Measurements from ENCODE around the gene EML4. TPM values are rescaled to one million over a fixed set of nuclear protein-coding genes. Genes with fewer than 3 reads are reported as not detected.

The EML4 gene
- total and polyA plus RNA-seq, 9 of the 15 experiments (the other 6 are each of a cell fraction or from before 2014, with no cell fraction given): 14.7 to 48.3 (median 36.5) TPM

- CTCF ChIA-PET (ENCODE audit: low intra/inter-chr PET ratio): no interaction called here
- POLR2A ChIA-PET: interaction anchor here (0.6 kb wide), 1 partner anchor 333 kb away, joined by 3 read pairs; no protein-coding TSS in a partner anchor
Measured at GRCh38 chr2:42200926-42201855, 32.0 kb downstream of the EML4 start.

DNA sequence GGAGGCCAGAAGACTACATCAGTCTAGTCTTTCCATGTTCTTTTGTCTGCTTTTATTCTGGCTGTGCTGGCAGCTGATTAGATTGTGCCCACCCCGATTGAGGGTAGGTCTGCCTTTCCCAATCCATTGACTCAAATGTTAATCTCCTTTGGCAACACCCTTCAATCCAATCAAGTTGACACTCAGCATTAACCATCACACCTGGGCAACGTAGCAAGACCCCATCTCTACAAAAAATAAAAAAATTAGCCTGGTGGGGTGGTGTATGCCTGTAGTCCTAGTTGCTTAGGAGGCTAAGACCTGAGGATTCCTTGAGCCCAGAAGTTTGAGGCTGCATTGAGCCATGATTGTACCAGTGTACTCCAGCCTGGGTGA lies 33.5 kb downstream of the EML4 start:
- no peak for ATAC-seq
- ChIA-PET POLR2A (no interaction called here), CTCF (ENCODE audit: low intra/inter-chr PET ratio) (no interaction called here)
- BruUV-seq (replicated peaks): no TSS peak
- no peak overlapping the region for H3K4me2 ChIP-seq (ENCODE audit: insufficient read depth, low read length)
- no peaks in the 10 kb centered on the region for H3K9me3 ChIP-seq (replicated peaks; ENCODE audit: control insufficient read depth, insufficient read depth, low read depth, low read length)
- in situ Hi-C loops (cut with MboI): loop anchor here (25.0 kb wide), 1 partner anchor 340 kb away; no protein-coding TSS in a partner anchor
- no peaks in the 10 kb centered on the region for H3K9me1 ChIP-seq (ENCODE audit: control insufficient read depth, insufficient read depth, low read length)
- intact Hi-C loops (cut with micrococcal nuclease): no loop called here
- H3K4me3 ChIP-seq: no peak overlapping the region
- no peak overlapping the region for H3K27ac ChIP-seq (ENCODE audit: extremely low read depth, low read depth, low read length)
- 66% methylated on average over 2 of the region's 2 CpGs for WGBS (ENCODE audit: insufficient coverage, low coverage, missing lambda C conversion rate)
- H2AFZ ChIP-seq (ENCODE audit: low read depth, low read length): no peak overlapping the region
- no peaks in the 10 kb centered on the region for H3K27me3 ChIP-seq (ENCODE audit: control insufficient read depth in 2 of 2, insufficient read depth in 2 of 2, low read length in 2 of 2)
- peaks cover 13% of the 10 kb centered on the region; the same call in 2 of the 3 replicates for H3K79me2 ChIP-seq (ENCODE audit: control insufficient read depth, insufficient read depth, low read length)
- H3K4me1 ChIP-seq (replicated peaks in 1 of 2; ENCODE audit: control insufficient read depth in 2 of 2, insufficient read depth in 2 of 2, low read length in 2 of 2): no peaks in the 10 kb centered on the region
- no peak for FAIRE-seq
- H4K20me1 ChIP-seq (replicated peaks; ENCODE audit: control insufficient read depth, insufficient read depth, low read length): no peaks in the 10 kb centered on the region; the same call in 1 of the 2 replicates
- H3K9ac ChIP-seq (ENCODE audit: insufficient read depth in 1 of 2, low read depth in 2 of 2, low read length in 2 of 2): no peak overlapping the region
- DNase-seq (ENCODE audit: extremely low read depth in 1 of 4, low spot score in 3 of 4): no peak
- no peaks in the 10 kb centered on the region for H3K36me3 ChIP-seq (ENCODE audit: control insufficient read depth, insufficient read depth, low read length)
- TF ChIP-seq RBM25 (IDR thresholded peaks at IDR 0.05; ENCODE audit: low read depth, low read length, severe bottlenecking) (peak; percentile 18), ETS2 (tag; IDR thresholded peaks at IDR 0.05; ENCODE audit: borderline replicate concordance, poor library complexity, severe bottlenecking) (no peak), ZNF121 (CRISPR knock-in tag; conservative IDR thresholded peaks at IDR 0.05) (peak; percentile 63; the same call in 1 of the 2 replicates)

More at GRCh38 chr2:42200926-42201855, 32.0 kb downstream of the EML4 start:
- no peaks in the 10 kb centered on the region for H3K9me3 ChIP-seq (replicated peaks; ENCODE audit: control insufficient read depth, insufficient read depth, low read depth, low read length)
- H3K9me1 ChIP-seq (ENCODE audit: control insufficient read depth, insufficient read depth, low read length): no peaks in the 10 kb centered on the region
- DNase-seq (ENCODE audit: extremely low read depth in 1 of 4, low spot score in 3 of 4) (no peak), ATAC-seq (no peak), FAIRE-seq (no peak)
- in situ Hi-C loops (cut with MboI): loop anchor here (25.0 kb wide), 1 partner anchor 339 kb away; no protein-coding TSS in a partner anchor
- H3K79me2 ChIP-seq (ENCODE audit: control insufficient read depth, insufficient read depth, low read length): peaks cover 15% of the 10 kb centered on the region; the same call in 2 of the 3 replicates
- no TSS peak for BruUV-seq (replicated peaks)
- intact Hi-C loops (cut with micrococcal nuclease): no loop called here
- no peaks in the 10 kb centered on the region; the same call in 1 of the 2 replicates for H4K20me1 ChIP-seq (replicated peaks; ENCODE audit: control insufficient read depth, insufficient read depth, low read length)
- no peaks in the 10 kb centered on the region for H3K36me3 ChIP-seq (ENCODE audit: control insufficient read depth, insufficient read depth, low read length)
- 58% methylated on average over 5 of the region's 5 CpGs for WGBS (ENCODE audit: insufficient coverage, low coverage, missing lambda C conversion rate)
- H2AFZ ChIP-seq (ENCODE audit: low read depth, low read length): no peak overlapping the region
- H3K4me1 ChIP-seq (replicated peaks in 1 of 2; ENCODE audit: control insufficient read depth in 2 of 2, insufficient read depth in 2 of 2, low read length in 2 of 2): peaks cover 4% of the 10 kb centered on the region in 2 experiments; a peak in 3 of 5 replicates
- H3K9ac ChIP-seq (ENCODE audit: insufficient read depth in 1 of 2, low read depth in 2 of 2, low read length in 2 of 2): no peak overlapping the region
- H3K4me2 ChIP-seq (ENCODE audit: insufficient read depth, low read length): no peak overlapping the region
- H3K27ac ChIP-seq (ENCODE audit: extremely low read depth, low read depth, low read length): no peak overlapping the region
- no peaks in the 10 kb centered on the region for H3K27me3 ChIP-seq (ENCODE audit: control insufficient read depth in 2 of 2, insufficient read depth in 2 of 2, low read length in 2 of 2)
- H3K4me3 ChIP-seq: no peak overlapping the region
- TF ChIP-seq ZNF316 (IDR thresholded peaks at IDR 0.05) (0 out of 2 replicates have a peak, but pooled peaks have one; percentile 35), TSC22D4 (tag; IDR thresholded peaks at IDR 0.05) (no peak), RBM25 (IDR thresholded peaks at IDR 0.05; ENCODE audit: low read depth, low read length, severe bottlenecking) (peak; percentile 81), C11orf30 (IDR thresholded peaks at IDR 0.05; ENCODE audit: low read depth) (0 out of 2 replicates have a peak, but pooled peaks have one; percentile 15)
